Measurements from ENCODE around the gene ODAD4. TPM values are rescaled to one million over a fixed set of nuclear protein-coding genes. Genes with fewer than 3 reads are reported as not detected.

The ODAD4 gene
- total RNA-seq, 1 donor from 2014 or later: 1.0 TPM

- intact Hi-C loops (cut with DNase I): no loop called here
- H3K36me3 ChIP-seq: peaks cover 95% of the 10 kb centered on the region
- no peaks in the 10 kb centered on the region for H3K27me3 ChIP-seq
- no peak overlapping the region for H3K4me3 ChIP-seq
- peaks cover 4% of the 10 kb centered on the region for H3K4me1 ChIP-seq
- no peak overlapping the region for H3K27ac ChIP-seq
- TF ChIP-seq CTCF (IDR thresholded peaks at IDR 0.05): no peak
- H3K9me3 ChIP-seq: no peaks in the 10 kb centered on the region
- no peak for ATAC-seq
- DNase-seq: no peak
These were observed 39.0 kb upstream of the ODAD4 start for GRCh38 chr17:41891135-41892020.

- DNase-seq (no peak), ATAC-seq (no peak)
- Histone ChIP-seq H3K27me3 (no peaks in the 10 kb centered on the region), H3K9me3 (no peaks in the 10 kb centered on the region), H3K4me1 (peaks cover 4% of the 10 kb centered on the region), H3K4me3 (no peak overlapping the region), H3K27ac (no peak overlapping the region), H3K36me3 (peaks cover 95% of the 10 kb centered on the region)
- no peak for TF ChIP-seq CTCF (IDR thresholded peaks at IDR 0.05)
- intact Hi-C loops (cut with DNase I): no loop called here
These were observed 38.4 kb upstream of the ODAD4 start for GRCh38 chr17:41892021-41892376.

- Histone ChIP-seq H3K27me3 (no peaks in the 10 kb centered on the region), H3K9me3 (no peaks in the 10 kb centered on the region), H3K4me1 (peaks cover 4% of the 10 kb centered on the region), H3K27ac (no peak overlapping the region), H3K4me3 (no peak overlapping the region), H3K36me3 (peaks cover 95% of the 10 kb centered on the region)
- ATAC-seq (no peak), DNase-seq (no peak)
- intact Hi-C loops (cut with DNase I): no loop called here
- TF ChIP-seq CTCF (IDR thresholded peaks at IDR 0.05): no peak
These were observed 37.0 kb upstream of the ODAD4 start for GRCh38 chr17:41893384-41893783.

GRCh38 chr17:41894791-41895331 lies 35.6 kb upstream of the ODAD4 start:
- intact Hi-C loops (cut with DNase I): no loop called here
- Histone ChIP-seq H3K4me1 (peaks cover 4% of the 10 kb centered on the region), H3K36me3 (peaks cover 97% of the 10 kb centered on the region), H3K27ac (peak overlapping the region; percentile 59), H3K27me3 (no peaks in the 10 kb centered on the region), H3K4me3 (no peak overlapping the region), H3K9me3 (no peaks in the 10 kb centered on the region)
- ATAC-seq (no peak), DNase-seq (no peak)
- TF ChIP-seq CTCF (IDR thresholded peaks at IDR 0.05): no peak

- intact Hi-C loops (cut with DNase I): no loop called here
- peaks cover 4% of the 10 kb centered on the region for H3K4me1 ChIP-seq
- no peak for DNase-seq
- H3K27ac ChIP-seq: peak overlapping the region; percentile 59
- H3K4me3 ChIP-seq: no peak overlapping the region
- peak; percentile 22 for ATAC-seq
- H3K9me3 ChIP-seq: no peaks in the 10 kb centered on the region
- peaks cover 97% of the 10 kb centered on the region for H3K36me3 ChIP-seq
- no peak for TF ChIP-seq CTCF (IDR thresholded peaks at IDR 0.05)
- no peaks in the 10 kb centered on the region for H3K27me3 ChIP-seq
These were observed 34.8 kb upstream of the ODAD4 start for GRCh38 chr17:41895617-41896016.
